Measurements from ENCODE around the gene HMCES.

The HMCES gene

DNA sequence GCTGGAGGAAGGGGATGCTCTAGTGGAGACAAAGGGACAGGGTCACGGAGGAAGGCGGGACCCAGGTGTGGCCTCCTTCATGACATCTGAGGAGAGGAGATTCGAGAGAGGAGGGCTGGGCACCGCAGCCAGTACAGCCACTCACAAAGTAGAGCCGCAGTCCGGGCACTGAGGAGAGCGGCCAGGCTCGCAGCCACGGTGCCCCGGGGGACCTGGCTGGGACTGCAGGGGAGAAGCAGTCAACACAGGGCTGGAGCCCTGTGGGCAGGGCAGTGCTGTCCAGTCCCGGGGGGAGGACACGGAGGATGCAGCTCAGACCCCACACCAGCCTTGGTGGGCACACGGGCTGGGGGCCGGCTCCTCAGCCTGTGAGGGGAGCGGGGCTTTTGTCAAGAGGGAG lies 40.3 kb downstream of the HMCES start:
- H3K27ac ChIP-seq (ENCODE audit: extremely low read depth, low read depth, low read length) = no peak overlapping the region
- H3K9me3 ChIP-seq (ENCODE audit: control insufficient read depth, insufficient read depth, low read depth, low read length) = no peaks in the 10 kb centered on the region
- H3K4me3 ChIP-seq (ENCODE audit: low read depth, low read length) = no peak overlapping the region
- TF ChIP-seq BCL11B (tag by site-specific recombination; IDR thresholded peaks at IDR 0.05; ENCODE audit: low read depth) (no peak), ZNF10 (tag by site-specific recombination; IDR thresholded peaks at IDR 0.05) (no peak), ZFP3 (tag by site-specific recombination; IDR thresholded peaks at IDR 0.05; ENCODE audit: low read depth) (no peak), SCRT2 (tag by site-specific recombination; IDR thresholded peaks at IDR 0.05) (no peak), ZNF302 (tag by site-specific recombination; IDR thresholded peaks at IDR 0.05; ENCODE audit: low read depth) (no peak), ZBTB20 (tag by site-specific recombination; IDR thresholded peaks at IDR 0.05) (no peak), ZNF132 (tag by site-specific recombination; IDR thresholded peaks at IDR 0.05; ENCODE audit: borderline replicate concordance) (no peak), KLF1 (tag by site-specific recombination; IDR thresholded peaks at IDR 0.05) (no peak), ZNF768 (tag by site-specific recombination; IDR thresholded peaks at IDR 0.05) (no peak), SETDB1 (IDR thresholded peaks at IDR 0.05; ENCODE audit: insufficient read length, low read length) (no peak), ZNF513 (tag by site-specific recombination; IDR thresholded peaks at IDR 0.05) (no peak), REPIN1 (tag by site-specific recombination; IDR thresholded peaks at IDR 0.05; ENCODE audit: low read depth) (no peak), ZBTB44 (tag by site-specific recombination; IDR thresholded peaks at IDR 0.05) (no peak)
- TF ChIP-seq, protein P1, sequence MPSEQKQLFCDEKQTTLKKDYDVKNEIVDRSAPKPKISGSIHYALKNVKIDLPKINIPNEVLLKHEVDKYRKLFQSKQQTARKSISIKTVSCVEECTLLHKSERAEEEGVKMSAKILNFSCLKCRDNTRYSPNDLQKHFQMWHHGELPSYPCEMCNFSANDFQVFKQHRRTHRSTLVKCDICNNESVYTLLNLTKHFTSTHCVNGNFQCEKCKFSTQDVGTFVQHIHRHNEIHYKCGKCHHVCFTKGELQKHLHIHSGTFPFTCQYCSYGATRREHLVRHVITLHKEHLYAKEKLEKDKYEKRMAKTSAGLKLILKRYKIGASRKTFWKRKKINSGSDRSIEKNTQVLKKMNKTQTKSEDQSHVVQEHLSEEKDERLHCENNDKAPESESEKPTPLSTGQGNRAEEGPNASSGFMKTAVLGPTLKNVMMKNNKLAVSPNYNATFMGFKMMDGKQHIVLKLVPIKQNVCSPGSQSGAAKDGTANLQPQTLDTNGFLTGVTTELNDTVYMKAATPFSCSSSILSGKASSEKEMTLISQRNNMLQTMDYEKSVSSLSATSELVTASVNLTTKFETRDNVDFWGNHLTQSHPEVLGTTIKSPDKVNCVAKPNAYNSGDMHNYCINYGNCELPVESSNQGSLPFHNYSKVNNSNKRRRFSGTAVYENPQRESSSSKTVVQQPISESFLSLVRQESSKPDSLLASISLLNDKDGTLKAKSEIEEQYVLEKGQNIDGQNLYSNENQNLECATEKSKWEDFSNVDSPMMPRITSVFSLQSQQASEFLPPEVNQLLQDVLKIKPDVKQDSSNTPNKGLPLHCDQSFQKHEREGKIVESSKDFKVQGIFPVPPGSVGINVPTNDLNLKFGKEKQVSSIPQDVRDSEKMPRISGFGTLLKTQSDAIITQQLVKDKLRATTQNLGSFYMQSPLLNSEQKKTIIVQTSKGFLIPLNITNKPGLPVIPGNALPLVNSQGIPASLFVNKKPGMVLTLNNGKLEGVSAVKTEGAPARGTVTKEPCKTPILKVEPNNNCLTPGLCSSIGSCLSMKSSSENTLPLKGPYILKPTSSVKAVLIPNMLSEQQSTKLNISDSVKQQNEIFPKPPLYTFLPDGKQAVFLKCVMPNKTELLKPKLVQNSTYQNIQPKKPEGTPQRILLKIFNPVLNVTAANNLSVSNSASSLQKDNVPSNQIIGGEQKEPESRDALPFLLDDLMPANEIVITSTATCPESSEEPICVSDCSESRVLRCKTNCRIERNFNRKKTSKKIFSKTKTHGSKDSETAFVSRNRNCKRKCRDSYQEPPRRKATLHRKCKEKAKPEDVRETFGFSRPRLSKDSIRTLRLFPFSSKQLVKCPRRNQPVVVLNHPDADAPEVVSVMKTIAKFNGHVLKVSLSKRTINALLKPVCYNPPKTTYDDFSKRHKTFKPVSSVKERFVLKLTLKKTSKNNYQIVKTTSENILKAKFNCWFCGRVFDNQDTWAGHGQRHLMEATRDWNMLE (tag by site-specific recombination; conservative IDR thresholded peaks at IDR 0.05; ENCODE audit: low read depth) = no peak
- peaks cover 0 to 42% of the 10 kb centered on the region in 2 experiments; a peak in 1 of 3 replicates for H3K36me3 ChIP-seq (ENCODE audit: control insufficient read depth in 2 of 2, insufficient read depth in 1 of 2, low read length in 2 of 2)
- ChIA-PET CTCF (no interaction called here), POLR2A (no interaction called here)
- H3K4me1 ChIP-seq (ENCODE audit: control insufficient read depth, insufficient read depth, low read length) = no peaks in the 10 kb centered on the region

- ChIA-PET CTCF (no interaction called here), POLR2A (no interaction called here)
- H3K27ac ChIP-seq (ENCODE audit: extremely low read depth, low read depth, low read length) = no peak overlapping the region
- no peaks in the 10 kb centered on the region for H3K4me1 ChIP-seq (ENCODE audit: control insufficient read depth, insufficient read depth, low read length)
- H3K36me3 ChIP-seq (ENCODE audit: control insufficient read depth in 2 of 2, insufficient read depth in 1 of 2, low read length in 2 of 2) = peaks cover 0 to 41% of the 10 kb centered on the region in 2 experiments; a peak in 1 of 3 replicates
- no peak for TF ChIP-seq ZNF394 (tag by site-specific recombination; IDR thresholded peaks at IDR 0.05; ENCODE audit: borderline replicate concordance)
- TF ChIP-seq ZNF404 (tag by site-specific recombination; IDR thresholded peaks at IDR 0.05) = no peak
- no peak for TF ChIP-seq REPIN1 (tag by site-specific recombination; IDR thresholded peaks at IDR 0.05; ENCODE audit: low read depth)
- no peak for TF ChIP-seq ZNF350 (tag by site-specific recombination; IDR thresholded peaks at IDR 0.05)
- TF ChIP-seq ZBTB20 (tag by site-specific recombination; IDR thresholded peaks at IDR 0.05) = no peak
- TF ChIP-seq SALL2 (tag by site-specific recombination; IDR thresholded peaks at IDR 0.05; ENCODE audit: borderline replicate concordance) = no peak
- TF ChIP-seq HOXC10 (CRISPR knock-in tag; IDR thresholded peaks at IDR 0.05) = no peak
- TF ChIP-seq ZNF707 (tag by site-specific recombination; IDR thresholded peaks at IDR 0.05) = no peak
- H3K4me3 ChIP-seq (ENCODE audit: low read depth, low read length) = no peak overlapping the region
- no peaks in the 10 kb centered on the region for H3K9me3 ChIP-seq (ENCODE audit: control insufficient read depth, insufficient read depth, low read depth, low read length)
These were observed 41.6 kb downstream of the HMCES start for GRCh38 chr3:129320261-129320660.
